ENCODE data around the gene ZSCAN9.

ZSCAN9 gene

DNA sequence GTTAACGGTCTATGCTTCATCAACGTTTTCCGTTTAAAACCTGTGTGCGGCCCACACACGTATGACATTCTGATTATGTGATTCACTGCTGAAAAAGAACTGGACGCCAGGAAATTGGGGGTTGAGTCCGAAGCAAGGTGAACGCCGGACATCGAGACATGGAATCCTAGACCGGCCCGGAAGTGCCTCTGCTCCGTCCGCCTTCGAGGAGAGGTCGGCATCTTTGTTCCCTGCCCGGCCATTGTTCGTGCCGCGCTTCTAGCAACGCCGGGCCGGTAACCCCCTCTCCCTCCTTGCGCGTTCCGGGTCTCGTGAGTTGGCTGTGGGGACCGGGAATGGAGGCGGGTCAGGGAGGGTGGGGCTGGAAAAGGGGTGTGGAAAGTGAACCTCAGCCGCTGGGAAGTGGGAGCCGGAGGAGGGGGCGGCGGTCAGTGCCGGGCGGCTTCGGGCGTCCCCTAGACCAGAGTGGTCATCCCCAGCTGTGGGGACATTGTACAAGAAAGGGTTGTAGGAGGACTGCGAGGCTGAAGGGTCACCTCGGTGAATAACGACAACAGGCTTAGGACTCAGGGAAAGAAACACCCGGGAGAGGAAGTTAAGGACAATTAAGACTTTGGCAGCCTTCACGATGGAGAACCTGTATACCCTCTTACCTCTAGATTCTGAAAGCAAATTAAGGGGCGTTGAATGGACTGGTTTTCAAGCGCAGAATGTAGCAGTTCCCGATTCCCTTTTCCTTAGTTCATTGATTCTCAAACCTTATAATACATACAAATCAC, at the start of gene ZSCAN9:
TSS of gene ZSCAN9 (plus strand) at position 220 of the 779 bp plus-strand sequence. CDS start 1,810 bp downstream, outside the sequence.
- peak; percentile 83 for DNase-seq

DNA sequence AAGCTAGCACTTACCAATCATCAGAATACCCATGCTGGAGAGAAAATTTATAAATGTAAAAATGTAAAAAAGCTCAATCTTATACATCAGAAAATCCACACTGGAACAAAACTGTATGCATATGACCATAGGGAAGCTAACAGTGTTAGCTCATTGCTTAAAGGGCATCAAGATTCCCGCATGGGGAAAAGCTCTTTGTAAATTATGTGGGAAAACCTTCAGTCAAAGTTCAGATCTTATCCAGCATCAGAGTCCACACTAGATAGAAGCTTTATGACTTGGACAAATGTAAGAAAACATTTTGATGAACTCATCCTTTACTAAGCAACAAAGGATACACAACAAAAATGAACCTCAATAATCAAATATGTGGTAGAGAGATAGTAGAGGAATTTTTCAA, 48.7 kb upstream of the ZSCAN9 start:
- no peak for DNase-seq

DNA sequence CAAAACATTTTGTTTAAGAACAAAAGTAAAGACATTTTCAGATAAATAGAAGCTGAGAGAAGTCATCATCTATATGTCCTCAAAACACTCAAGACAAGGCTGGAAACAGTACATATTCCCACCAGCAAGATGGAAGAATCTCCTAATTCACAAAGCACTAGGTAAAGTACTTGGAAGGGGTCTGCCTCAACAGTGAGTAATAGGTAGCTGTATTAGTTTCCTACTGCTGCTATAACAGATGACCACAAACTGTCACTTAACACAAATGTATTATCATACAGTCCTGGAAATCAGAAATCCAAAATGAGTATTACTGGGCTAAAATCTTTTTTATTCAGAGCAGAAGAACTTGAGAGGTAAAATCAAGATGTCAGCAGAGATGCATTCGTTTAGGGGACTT, 42.8 kb upstream of the ZSCAN9 start:
- no peak for DNase-seq

DNA sequence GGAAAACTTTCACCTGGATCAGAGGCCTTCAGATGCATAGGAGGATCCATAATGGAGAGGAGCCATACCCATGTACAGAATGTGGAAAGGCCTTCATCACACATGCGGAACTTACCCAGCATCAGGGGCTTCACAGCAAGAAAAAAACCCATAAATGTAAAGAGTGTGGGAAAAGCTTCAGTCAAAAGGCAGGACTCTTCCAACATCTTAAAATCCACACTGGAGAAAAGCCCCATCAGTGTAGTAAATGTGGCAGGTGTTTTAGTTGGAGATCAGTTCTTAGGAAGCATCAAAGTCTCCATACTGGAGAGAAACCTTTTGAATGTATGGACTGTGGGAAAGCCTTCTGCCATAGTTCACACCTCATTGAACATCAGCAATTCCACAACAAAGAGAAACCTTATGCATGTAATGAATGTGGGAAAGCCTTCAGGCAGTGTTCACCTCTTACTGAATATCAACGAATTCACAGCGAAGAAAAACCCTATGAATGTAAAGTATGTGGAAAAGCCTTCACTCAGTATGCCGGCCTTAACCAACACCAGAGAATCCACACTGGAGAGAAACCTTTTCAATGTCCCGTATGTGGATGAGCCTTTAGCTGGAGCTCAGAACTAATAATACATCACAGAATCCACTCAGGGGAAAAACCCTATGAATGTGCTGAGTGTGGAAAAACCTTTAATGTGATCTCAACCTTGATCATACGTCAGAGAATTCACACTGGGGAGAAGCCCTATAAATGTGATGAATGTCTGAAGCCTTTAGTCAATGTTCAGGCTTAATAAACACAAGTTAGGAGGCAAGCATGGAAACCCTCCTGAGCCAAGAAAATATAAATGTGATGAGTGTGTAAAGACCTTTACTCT, 36.7 kb upstream of the ZSCAN9 start:
- DNase-seq, result no peak

DNA sequence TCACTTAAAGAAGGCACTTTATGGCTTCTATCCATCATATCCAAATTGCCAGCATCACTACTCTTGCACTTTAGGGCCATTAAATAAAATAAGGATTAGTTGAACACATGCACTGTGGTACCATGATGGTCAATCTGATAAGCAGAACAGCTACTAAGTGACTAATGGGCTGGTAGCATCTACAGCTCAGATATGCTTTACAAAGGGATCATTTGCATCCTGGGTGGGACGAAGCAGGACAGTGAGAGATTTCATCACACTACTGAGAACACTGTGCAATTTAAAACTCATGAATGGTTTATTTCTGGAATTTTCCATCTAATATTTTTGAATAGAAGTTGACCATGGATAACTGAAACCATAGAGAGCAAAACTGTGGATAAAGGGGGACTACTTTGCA, 25.1 kb upstream of the ZSCAN9 start:
- DNase-seq, result no peak

DNA sequence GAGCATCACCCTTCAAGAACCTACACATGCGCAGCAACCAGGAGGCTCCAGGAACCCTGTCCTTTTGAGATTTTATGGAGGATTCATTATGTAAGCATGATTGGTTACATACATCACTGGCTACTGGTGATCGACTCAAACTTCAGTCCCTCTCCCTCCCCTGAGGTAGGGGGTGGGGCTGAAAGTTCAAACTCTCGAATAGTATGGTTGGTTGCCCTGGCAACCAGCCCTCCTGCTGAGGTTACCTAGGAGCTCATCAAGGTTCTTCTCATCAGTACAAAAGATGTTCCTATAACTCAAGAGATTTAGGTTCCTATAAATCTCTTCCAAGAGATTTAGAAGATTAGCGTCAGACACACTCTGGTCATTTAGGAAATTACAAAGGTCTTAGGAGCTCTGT, 21.9 kb upstream of the ZSCAN9 start:
- no peak for DNase-seq

DNA sequence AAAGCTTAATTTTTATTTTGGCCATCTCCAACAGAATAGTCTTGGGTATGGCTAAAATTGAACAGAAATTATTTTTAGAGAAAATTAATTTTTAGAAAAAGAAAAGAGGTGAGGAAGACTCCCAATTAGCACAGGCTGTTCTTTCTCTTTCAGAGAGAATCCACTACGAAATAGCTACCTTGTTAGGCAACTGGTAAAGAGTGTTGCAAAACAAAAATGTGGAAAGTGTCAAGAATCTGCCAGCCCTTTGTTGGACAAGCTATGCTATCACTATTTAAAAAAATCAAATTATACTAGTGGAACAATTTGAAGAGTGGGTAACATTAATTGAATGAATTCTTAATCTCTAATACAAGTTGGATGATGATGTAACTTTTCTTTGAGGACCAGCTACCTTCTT, 19.2 kb upstream of the ZSCAN9 start:
- DNase-seq, result no peak

DNA sequence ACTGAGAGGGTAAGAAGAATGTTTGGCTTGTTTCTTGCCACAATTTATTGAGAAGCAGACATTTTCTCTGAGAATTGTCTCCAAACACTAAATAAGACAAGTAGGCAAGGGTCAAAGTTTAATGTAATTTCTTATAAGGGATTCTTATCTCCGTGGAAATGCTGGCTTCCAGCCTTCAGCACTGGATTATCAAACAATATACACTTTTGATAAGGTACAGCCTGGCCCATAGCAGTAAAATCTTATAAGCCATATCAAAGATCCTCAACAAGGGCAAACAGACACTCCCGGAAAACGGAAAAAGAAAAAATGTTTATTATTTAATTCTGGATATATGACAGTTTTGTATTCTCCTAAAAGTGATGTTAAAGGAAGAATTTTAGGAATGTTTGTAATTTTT, 18.5 kb upstream of the ZSCAN9 start:
- no peak for DNase-seq

DNA sequence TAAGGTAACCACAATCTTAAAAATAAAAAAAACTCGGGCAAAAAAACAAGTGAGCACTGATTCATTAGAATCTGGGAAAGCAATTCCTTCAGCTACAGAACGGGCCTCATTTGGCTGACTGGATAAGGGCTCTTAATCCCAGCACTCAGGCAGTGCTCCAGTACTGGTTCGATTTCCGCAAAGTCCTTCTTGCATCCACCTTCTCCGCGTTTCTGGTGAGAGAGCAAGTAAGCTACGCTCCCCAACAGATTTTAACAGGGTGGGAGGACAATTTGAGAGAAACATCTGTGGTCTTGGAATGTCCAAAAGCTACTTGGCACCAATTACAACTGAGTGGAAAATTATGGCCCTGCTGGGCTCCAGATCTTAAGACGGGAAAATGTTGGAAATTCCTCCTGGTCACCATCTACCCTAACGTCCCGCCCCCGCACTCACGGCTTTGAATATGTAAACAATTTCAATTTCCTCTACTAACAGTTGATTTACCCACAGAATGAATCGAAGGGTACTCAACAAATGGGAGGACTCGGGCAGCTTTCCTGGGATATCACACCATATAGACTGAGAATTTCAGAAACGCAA, 18.1 kb upstream of the ZSCAN9 start:
- DNase-seq, result no peak

DNA sequence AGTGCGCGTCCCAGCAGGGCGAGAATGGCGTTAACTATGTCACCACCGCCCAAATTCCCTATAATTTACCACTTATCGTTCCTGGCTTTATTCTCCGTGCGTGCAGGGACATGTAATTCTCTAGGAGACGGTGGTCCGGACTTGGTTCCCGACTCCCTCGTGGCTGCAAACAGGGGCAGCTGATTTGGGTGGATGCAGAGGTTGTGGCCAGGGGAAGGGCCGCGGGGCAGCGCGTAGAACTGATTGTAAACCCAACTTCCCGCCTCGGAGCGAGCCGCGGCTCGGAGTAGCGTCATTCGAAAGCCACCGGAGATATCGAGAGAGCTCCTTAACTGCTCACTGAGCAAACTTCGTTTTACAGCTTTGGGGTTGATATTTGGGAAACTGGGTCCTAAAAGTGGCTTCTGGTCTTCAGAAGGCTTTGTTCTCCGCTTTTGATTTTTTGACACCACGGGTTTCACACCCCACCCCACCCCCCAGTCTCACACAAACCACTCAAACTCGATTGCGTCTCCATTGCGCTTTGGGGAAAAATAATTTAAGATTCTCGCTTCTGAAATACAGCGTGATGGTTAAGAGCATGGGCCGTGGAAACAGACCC, 17.5 kb upstream of the ZSCAN9 start:
- DNase-seq, result no peak

DNA sequence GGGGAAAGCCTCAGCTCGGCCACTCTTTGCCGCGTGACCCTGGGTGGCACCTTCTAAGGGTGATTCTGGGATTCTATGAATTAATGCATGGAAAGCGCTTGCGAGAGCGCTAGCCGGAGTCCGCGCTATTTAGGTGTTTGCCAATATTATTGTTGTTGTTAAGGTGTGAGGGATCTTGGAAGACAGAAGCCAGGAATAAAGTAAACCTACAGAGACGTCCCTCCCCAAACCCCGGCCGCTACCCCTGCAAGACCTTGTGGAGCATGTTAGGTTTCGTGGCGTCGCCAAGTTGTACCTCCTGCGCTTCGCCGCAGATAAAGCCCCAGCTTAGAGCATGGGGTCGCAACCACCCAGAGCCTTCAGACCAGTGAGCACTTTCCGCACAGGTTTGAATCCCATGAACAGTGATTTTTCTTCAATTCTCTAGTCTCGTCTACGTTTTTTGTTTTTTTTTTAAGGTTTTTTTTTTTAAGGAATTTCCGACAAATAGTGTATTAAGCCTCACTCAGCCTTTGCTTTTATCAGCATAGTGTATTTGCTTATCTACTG, 16.9 kb upstream of the ZSCAN9 start:
- no peak for DNase-seq

DNA sequence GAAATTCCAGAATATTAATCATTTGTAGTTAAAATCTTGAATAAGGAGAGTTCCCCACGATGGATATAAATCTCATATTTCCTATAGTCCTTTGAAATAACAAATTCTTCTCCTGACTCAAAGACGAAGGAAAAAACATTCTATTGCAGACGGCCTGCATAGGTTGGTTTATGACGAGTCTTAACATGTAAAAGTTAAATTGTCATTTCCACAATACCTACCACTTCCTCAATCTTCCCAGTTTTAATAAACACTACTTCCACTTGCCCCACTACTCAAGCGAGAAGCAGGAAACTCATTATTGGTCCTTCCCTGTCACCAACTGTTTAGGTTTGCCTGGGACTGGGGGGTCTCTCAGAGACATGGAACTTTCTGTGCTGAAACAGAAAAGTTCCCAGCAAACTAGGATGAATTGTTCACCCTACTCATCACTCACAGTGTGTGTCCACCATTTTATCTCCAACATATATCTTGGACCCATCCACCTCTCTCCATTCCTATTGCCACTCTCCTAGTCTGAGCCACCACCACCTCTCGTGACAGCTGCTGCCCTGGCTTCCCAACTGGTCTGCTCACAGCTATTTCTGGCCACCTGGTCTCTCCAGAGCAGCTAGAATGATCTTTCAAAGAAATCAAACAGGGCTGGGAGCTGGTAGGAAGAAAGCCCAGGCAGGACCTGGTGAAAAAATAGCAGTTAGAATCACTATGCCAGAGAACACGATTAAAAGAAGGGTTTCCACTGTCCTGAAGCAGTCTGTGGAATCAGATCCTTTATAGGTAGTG, 15.1 kb upstream of the ZSCAN9 start:
- no peak for DNase-seq

DNA sequence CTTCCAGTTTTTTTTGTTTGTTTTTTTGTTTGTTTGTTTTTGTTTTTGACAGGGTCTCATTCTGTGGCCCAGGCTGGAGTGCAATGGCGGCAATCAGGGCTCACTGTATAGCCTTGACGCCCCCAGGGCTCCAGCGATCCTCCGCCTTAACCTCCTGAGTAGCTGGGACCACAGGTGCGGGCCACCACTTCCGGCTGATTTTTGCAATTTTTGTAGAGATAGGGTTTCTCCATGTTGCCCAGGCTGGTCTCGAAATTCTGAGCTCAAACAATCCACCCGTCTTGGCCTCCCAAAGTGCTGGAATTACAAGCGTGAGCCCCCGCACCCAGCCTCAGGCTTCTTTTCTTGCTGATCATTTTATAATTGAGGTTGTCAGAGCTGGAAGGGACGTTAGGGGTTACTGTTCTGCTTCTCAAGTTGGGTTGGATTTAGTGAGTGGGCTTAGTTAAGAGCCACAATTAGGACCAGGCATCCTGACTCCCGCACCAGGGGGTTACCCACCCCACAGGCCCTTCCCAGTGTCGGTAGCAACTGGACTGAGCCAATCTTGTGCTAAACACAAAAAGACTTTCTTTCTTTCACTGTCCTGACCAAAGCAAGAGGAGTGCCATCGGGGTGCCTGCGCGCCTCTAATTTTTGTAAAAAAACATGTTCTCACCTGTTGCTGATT, 13.1 kb upstream of the ZSCAN9 start:
- DNase-seq, result no peak

DNA sequence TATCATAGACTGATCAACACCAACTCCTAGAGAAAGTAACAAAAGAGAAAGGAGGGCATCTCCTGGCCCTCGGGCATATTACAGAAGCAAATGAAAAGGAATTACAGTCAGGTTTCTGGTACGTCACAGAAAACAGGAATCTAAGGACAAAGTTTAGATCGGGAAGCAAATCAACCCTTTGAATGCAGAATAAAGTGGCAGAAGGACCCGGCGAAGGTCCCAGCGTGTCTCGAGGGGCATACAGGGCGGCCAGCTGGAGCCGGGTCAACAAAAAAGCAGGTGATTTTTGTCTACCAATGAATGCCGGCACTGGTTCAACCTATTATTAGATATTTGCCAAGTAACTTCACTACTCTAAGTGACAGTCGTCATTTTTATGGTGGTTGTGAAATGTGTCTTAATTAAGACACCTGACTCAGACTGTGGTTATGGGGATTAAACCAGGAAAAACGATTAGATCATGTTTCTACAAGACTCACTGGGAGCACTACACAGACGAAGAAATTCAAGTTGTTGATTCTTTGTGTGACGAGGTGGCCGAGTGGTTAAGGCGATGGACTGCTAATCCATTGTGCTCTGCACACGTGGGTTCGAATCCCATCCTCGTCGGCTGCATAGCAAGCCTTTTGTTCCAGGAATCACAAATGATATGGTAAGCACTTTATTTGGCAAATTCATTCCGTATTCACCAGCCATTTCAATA, 12.4 kb upstream of the ZSCAN9 start:
- peak; percentile 85 for DNase-seq

DNA sequence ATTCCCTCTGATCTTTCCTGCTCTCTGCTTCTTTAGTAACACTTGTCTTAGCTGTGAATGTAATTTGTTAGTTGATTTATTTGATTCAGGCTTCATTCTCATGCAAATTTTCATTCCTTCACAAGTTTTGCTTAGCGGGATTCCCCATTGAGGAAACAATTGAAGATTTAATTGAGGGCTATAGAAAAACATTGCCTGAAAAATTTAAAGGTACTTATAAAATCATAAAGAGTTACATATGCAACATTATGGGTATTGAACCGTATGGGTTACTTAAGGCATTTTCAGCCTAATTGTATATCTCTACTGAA, 11.9 kb upstream of the ZSCAN9 start:
- no peak for DNase-seq

DNA sequence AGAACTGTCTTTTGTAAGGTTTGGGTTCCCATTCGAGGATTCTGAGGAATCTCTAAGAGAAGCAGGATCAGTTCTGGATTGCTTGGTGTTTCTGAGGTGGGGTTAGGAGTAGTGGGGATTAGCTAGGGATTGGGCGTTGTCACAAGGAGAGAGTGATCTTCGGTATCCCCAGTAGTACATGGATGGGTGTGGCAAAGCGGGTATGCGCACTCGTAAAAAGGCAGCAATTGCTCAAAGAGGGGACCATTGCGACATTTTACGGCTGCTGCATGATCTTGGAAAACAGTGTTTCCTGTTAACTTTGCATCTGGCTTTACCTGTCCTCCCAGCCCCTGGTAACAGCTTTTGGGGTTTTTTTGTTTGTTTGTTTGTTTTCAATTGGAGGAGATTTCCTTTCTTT, 9.7 kb upstream of the ZSCAN9 start:
- DNase-seq, result no peak

DNA sequence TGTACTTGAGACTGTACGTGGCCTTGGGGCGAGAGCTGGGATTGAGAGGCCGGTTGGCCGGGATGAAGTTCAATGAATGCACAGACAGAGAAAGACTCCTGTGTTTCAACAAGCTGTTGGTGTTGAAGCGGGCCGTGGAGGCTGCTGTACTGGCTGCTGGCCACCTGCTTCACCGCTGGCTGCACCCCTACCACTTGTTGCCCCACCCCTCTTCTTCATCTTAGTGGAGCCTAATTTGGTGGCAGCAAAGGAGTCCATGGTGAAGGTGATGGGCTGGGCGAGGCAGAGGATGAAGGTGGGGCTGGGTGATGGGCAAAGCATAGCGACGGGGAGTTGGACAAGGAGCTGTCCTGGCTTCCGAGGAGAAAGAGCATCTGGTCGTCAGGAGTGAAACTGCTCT, 7.2 kb upstream of the ZSCAN9 start:
- no peak for DNase-seq

DNA sequence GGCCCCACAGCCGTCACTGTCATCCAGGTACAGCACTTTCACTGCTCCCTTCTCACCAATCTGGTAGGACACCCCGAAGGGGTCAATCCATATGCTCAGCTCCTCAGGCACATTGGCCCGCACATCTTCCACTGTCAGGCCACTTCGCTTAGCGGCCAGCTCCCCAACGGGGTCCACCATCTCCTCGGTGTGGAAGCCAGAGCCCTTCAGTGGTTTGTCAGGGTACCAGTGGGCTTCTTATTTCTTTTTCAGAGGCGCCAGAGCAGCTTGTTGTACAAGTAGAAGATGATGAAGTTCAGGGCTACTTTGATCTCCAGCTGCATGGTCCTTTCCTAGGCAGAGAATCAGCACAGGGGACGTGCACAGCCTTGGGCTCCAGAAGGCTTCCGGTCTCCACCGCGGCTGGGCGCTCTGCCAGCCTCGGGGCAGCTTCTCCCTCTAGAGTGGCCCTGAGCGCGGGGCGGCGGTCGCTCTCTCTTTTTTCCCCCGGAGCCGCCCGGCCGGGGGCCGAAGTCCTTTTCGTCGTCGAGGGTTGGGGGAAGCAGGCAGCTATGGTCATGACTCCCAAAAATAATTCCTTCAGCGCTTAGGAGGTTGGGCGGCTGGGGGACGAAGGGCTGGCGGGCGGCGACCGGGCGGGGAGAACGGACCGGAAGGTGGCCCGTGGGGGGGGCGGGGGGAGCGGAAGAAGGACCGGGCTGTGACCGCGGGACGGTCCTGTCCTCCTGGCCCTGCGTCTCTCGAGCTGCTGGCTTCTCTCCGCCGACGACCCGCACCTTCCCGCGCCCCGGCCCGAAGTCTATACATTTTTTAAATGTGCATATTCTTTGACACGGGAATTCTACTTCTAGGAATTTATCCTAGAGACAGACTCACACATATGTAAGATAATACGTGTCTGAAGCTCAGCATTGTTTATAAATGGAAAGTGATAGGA, 6.5 kb upstream of the ZSCAN9 start:
- DNase-seq, result peak; percentile 69

DNA sequence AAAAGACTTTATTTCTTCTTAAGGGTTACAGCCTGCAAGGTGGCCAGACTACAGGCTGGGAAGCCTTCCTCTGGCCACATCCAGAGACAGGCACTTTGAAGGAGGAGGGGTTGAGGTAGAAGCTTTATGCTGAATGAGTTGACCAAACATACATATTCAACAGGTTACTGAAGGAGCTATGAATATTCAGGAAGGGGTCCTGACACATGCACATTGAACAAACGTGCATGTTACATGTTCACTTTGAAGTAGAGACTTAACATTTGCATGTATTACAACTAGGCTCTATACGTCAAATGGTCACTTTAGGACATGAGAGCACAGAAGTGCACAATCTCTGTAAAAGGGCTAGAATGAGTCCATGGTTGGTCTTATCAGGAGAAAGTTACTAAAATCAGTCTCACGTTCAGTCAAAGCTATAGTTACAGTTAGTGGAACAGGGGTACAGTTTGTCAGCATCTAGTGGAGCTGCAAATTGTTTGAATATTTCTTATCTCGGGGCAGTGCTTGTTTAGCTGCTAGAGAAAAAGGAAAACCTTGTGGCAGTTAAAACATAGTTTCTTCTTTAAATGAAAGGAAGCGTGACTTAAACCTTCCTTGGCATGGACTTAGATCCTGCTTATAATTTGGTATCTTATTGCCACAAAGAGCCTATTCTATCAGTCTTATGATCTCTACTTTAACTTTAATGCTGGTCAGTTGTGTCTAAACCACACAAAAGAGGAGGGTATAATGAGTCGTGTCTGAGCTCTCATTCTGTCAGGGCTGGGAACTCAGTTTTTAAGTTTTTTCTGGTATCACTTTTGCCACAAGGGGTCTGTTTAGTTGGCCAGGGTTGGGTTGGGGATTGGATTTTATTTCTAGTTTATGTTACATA, 4.6 kb upstream of the ZSCAN9 start:
- no peak for DNase-seq

Data from fibroblast of skin of right quadriceps (primary cell).